Measurements from ENCODE around the gene HOXC6.

DNA sequence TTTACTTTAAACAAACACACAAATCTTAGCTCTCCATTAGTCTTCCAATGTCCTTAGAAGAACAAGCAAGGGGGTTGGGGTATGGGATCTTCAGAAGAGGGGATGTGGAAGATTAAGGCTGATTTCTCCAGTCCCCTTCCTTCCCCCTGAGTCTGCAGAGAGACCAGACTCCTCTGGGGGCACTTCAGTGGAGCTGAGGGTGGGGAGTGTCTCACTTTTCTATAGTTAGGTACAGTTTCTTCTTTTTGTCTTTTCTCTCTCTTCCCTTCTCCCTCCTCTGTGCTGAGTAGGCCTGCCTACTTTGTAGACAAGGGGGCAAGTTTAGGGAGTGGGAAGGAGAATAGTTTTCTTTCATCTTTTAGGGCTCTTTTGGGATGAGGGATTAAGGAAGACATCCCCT is 27.9 kb downstream of the HOXC6 start:
- TF ChIP-seq CTCF (tag by site-specific recombination; IDR thresholded peaks at IDR 0.05) (no peak), ZNF560 (tag by site-specific recombination; IDR thresholded peaks at IDR 0.05; ENCODE audit: borderline replicate concordance) (no peak), ZNF600 (tag by site-specific recombination; IDR thresholded peaks at IDR 0.05) (no peak), ZNF324 (tag by site-specific recombination; IDR thresholded peaks at IDR 0.05) (no peak), ZNF138 (tag by site-specific recombination; IDR thresholded peaks at IDR 0.05; ENCODE audit: borderline replicate concordance) (no peak), HOXD13 (CRISPR knock-in tag; IDR thresholded peaks at IDR 0.05; ENCODE audit: borderline replicate concordance) (no peak), ZNF621 (tag by site-specific recombination; IDR thresholded peaks at IDR 0.05) (no peak), GLI2 (tag by site-specific recombination; IDR thresholded peaks at IDR 0.05; ENCODE audit: borderline replicate concordance, low read depth) (no peak), KLF16 (tag by site-specific recombination; IDR thresholded peaks at IDR 0.05) (no peak), YY1 (tag by site-specific recombination; IDR thresholded peaks at IDR 0.05) (no peak), KLF8 (tag by site-specific recombination; IDR thresholded peaks at IDR 0.05) (no peak), ZNF239 (tag by site-specific recombination; IDR thresholded peaks at IDR 0.05) (no peak)
- TF ChIP-seq, protein P1, sequence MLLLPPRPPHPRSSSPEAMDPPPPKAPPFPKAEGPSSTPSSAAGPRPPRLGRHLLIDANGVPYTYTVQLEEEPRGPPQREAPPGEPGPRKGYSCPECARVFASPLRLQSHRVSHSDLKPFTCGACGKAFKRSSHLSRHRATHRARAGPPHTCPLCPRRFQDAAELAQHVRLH (tag by site-specific recombination; IDR thresholded peaks at IDR 0.05): no peak
